Stimulated activated CD8-positive, alpha-beta memory T cell treated with anti-CD3 and anti-CD28 coated beads, Interleukin-15, amount 100 ng/mL, for 48 hours (primary cell): ENCODE results near the gene CLASRP.

Experiments used
- DNase-seq, 2 donors: peaks; one replicate each; pipeline ENCODE4 v3.0.0-alpha.2; 2020; ENCODE audit warnings: low read depth in 2 of 2

CLASRP gene

GRCh38 chr19:45063851-45064801, 25.3 kb downstream of the CLASRP start:
- DNase-seq = no peak

GRCh38 chr19:45066921-45067661, 28.2 kb downstream of the CLASRP start:
- no peak for DNase-seq

DNA sequence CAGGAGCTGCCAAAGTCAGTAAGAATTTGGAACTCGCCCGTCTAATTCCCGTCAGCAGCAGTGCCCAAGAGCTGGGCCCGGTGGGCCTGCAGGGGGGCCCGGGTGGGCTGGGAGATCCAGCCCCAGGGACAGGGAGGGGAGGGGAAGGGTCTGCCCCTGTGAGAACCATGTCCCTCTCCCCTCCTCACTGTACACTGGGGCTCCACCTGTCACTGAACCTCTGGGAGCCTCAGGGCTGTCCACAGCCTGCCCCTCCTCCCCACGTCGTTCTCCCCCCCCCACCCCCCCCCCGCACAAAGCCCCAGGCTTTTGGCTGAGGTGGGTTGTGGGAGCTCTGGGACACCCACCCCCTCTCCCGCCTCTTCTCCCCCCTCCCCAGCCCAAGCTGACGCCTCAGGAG, 29.2 kb downstream of the CLASRP start:
- no peak for DNase-seq

DNA sequence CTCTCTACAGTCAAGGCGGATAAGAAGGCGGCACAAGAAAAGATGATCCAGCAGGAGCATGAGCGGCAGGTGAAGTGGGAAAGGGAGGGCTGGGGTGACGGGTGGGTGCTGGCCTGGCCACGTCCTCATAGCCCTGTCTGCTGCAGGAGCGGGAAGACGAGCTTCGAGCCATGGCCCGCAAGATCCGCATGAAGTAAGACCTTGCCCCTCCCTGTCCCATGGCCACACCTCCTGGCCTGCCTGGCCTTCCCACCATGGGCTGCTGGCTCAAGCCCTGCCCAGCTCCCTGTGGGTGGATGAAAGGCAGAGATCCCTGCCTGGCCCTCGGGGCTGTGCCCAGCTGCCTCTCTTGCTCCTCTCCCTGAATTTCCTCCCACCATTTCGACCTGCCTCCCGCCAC, 30.2 kb downstream of the CLASRP start:
- no peak for DNase-seq

GRCh38 chr19:45070214-45070613, 31.4 kb downstream of the CLASRP start:
- DNase-seq = no peak

DNA sequence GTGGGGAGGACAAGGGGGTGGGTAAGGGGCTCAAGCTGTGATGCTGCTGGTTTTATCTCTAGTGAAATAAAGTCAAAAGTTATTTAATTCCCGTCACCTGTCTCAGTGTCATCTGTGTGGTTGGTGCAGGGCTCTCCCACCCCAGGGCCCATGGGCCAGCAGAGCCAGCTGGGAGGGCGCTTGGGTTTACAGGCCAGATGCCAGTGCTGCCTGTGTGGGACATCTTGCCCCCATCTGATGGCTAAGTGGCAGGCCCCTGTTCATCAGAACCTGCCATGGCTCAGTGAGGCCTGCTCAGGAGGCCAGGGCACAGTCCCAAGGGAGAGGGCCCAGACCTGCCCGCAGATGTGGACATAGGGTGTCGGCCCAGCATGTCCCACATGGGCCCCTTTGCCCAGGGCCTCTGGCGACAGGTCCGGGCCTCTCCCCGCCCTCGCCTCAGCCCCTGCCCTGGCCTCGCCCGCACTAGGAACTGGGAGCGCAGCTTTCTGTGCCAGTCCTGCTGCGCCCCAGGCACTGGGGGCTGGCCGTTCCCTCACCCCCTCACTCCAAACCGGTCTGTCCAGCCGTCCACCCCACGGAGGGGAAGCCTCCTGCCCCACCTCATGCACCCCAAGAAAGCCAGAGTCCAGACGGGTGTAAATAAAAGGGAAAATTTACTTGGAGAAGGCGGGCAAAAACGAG, 32.2 kb downstream of the CLASRP start:
- no peak for DNase-seq

DNA sequence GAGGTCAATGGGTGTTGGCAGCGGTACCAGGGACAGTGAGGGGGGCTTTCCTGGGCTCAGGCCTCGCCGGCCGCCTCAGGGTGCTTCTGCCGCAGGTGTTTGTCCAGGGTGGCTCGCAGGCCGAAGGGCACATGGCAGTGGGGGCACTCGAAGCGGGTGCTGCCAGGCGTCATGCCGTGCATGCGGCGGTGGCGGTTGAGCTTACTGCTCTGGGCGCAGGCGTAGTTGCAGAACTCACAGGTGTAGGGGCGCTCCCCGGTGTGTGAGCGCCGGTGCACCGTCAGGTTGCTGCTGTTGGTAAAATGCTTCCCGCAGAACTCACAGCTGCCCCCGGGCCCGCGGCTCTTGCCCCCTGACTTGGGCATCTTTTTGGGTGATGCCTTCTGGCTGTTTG, 32.7 kb downstream of the CLASRP start:
- DNase-seq = no peak

- no peak for DNase-seq
These were observed 33.3 kb downstream of the CLASRP start for GRCh38 chr19:45071969-45072790.

GRCh38 chr19:45074744-45075300, 36.0 kb downstream of the CLASRP start:
- DNase-seq = no peak

- peak in 1 of 2 donors; percentile 41 for DNase-seq
These were observed 36.6 kb downstream of the CLASRP start for GRCh38 chr19:45075301-45076028.

- DNase-seq = peak; percentile 79 to 80
These were observed 37.4 kb downstream of the CLASRP start, which contains the start of gene ZNF296 for GRCh38 chr19:45076029-45076850. Gene ZNF296 (minus strand): TSS chr19:45076478. CDS start chr19:45076373, 105 bp downstream.

GRCh38 chr19:45076851-45077730, 38.2 kb downstream of the CLASRP start:
- DNase-seq = no peak

GRCh38 chr19:45078390-45079062, 39.7 kb downstream of the CLASRP start:
- no peak for DNase-seq

- DNase-seq = peak; percentile 78
These were observed 40.4 kb downstream of the CLASRP start, which contains the start of gene GEMIN7 for GRCh38 chr19:45079063-45079910. Gene GEMIN7 (plus strand): TSS chr19:45079260. CDS start chr19:45090115, 10,855 bp downstream.

GRCh38 chr19:45079911-45080370, 41.1 kb downstream of the CLASRP start:
- DNase-seq = no peak

GRCh38 chr19:45082170-45082569, 43.3 kb downstream of the CLASRP start:
- DNase-seq = no peak

GRCh38 chr19:45086480-45086879, 47.6 kb downstream of the CLASRP start:
- no peak for DNase-seq
